GM20000 (cell line): ENCODE measurements around the gene NR2F1-AS1.

ENCODE experiments used
- DNase-seq: peaks from one replicate; pipeline ENCODE4 v3.0.0; 2012; ENCODE audit warnings: low spot score
- CTCF ChIP-seq: IDR thresholded peaks from 2 replicates; pipeline ENCODE4 v1.5.1; 2012; ENCODE audit warnings: mild to moderate bottlenecking, control low read depth; ENCODE audit errors: extremely low read depth, missing control alignments

NR2F1-AS1 gene

GRCh38 chr5:93580927-93581445 lies at the start of gene NR2F1-AS1:
TSS of gene NR2F1-AS1 (minus strand) at chr5:93581219.
- no peak for TF ChIP-seq CTCF
- no peak for DNase-seq

GRCh38 chr5:93626801-93627200 lies 45.8 kb upstream of the NR2F1-AS1 start:
- TF ChIP-seq CTCF = no peak
- DNase-seq = no peak

GRCh38 chr5:93623153-93623552 lies 42.1 kb upstream of the NR2F1-AS1 start:
- DNase-seq = no peak
- TF ChIP-seq CTCF = no peak

- TF ChIP-seq CTCF = no peak
- DNase-seq = no peak
These were observed 41.3 kb upstream of the NR2F1-AS1 start for GRCh38 chr5:93622240-93622885.

GRCh38 chr5:93621327-93621798 lies 40.3 kb upstream of the NR2F1-AS1 start:
- no peak for TF ChIP-seq CTCF
- DNase-seq = no peak

- TF ChIP-seq CTCF = no peak
- peak; percentile 87 for DNase-seq
These were observed 39.7 kb upstream of the NR2F1-AS1 start for GRCh38 chr5:93620487-93621326.
